ENCODE data around the gene RSF1.

RSF1 gene

DNA sequence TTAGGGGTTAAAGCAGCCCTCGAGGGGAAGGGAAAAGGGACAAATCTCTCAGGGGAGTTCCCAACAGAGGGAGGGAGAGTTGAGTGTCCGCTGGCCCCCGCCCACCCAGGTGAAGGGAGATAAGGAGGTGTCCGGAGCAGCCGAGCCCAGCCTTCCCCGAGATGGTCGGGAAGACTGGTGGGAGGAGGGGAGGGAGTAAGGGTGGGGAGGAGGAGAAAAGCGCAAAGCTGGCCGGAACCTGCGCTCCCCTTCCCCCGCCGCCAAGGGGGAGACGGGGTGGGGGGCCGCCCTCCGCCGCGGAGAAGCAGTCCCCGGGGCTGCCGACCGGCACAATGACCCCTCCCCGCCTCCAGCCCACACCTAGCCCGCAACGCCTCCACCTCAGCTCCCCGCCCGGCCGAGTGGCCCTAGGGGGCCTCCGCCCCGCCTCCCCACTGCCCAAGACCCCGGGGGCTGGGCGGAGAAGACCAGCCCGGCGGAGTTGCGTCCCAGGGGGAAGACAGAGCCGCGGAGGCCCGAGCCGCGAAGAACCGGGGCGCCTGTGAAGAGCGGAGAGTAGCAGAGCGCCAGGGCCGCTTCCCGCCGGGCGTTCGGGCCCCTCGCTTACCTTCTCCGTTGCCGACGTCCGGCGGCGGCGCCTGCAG, 479 bp downstream of the RSF1 start:
- TF ChIP-seq, protein P1, sequence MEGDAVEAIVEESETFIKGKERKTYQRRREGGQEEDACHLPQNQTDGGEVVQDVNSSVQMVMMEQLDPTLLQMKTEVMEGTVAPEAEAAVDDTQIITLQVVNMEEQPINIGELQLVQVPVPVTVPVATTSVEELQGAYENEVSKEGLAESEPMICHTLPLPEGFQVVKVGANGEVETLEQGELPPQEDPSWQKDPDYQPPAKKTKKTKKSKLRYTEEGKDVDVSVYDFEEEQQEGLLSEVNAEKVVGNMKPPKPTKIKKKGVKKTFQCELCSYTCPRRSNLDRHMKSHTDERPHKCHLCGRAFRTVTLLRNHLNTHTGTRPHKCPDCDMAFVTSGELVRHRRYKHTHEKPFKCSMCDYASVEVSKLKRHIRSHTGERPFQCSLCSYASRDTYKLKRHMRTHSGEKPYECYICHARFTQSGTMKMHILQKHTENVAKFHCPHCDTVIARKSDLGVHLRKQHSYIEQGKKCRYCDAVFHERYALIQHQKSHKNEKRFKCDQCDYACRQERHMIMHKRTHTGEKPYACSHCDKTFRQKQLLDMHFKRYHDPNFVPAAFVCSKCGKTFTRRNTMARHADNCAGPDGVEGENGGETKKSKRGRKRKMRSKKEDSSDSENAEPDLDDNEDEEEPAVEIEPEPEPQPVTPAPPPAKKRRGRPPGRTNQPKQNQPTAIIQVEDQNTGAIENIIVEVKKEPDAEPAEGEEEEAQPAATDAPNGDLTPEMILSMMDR (conservative IDR thresholded peaks at IDR 0.05; ENCODE audit: control insufficient read depth, insufficient read depth, low read depth, low read length): no peak
- DNase-seq (ENCODE audit: low read depth): peak; percentile 14
- H3K4me3 ChIP-seq (ENCODE audit: control insufficient read depth, low read depth, low read length): peak overlapping the region; percentile 93

DNA sequence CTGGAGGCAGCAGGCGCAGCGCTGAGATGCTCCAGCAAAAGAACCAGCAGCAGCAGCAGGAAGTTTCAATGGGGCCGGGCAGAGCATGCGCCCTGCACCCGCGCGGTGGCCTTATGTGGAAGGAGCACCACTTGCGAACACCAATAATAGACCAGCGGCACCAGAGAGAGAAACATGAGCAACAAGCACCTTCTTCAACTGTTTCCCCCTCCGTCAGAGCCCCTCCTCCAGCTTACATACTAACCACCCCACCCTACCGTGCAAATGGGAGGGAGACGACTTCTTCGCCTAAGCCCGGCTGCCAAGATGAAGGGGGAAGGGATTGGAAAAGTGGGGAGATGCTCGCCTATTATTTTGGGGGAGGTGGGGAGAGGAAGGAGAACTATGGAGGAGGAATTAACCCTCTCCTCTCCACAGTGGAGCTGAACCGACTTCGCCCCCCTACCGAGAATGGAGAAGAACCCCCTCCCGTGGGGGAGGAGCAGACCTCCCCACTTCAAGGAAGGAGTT, 1.1 kb downstream of the RSF1 start:
- TF ChIP-seq, protein P1 (conservative IDR thresholded peaks at IDR 0.05; ENCODE audit: control insufficient read depth, insufficient read depth, low read depth, low read length): no peak

DNA sequence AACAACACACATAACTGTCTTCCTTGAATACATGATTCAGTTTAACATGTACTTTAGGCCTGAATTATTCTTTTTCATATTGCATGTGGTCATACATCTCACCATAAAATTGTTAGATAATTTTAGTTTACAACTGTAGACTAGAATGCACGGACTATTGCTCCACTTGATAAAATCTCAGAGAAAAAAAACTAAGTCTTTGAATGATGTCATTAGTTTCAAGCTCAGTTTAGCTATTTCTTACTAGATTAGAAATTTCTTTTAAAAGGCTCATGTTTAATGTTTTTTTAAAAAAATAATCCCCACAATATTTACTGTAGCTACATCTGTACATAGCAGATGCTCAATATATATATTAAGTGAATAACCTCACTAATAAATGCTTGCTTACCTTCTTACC, 5.1 kb downstream of the RSF1 start:
- H3K4me3 ChIP-seq (ENCODE audit: control insufficient read depth, low read depth, low read length): no peak overlapping the region
- TF ChIP-seq, protein P1 (conservative IDR thresholded peaks at IDR 0.05; ENCODE audit: control insufficient read depth, insufficient read depth, low read depth, low read length): no peak
- DNase-seq (ENCODE audit: low read depth): no peak

More for the DNA sequence above, 1.1 kb downstream of the RSF1 start:
- peak overlapping the region; percentile 93 for H3K4me3 ChIP-seq (ENCODE audit: control insufficient read depth, low read depth, low read length)
- DNase-seq (ENCODE audit: low read depth): peak; percentile 82

DNA sequence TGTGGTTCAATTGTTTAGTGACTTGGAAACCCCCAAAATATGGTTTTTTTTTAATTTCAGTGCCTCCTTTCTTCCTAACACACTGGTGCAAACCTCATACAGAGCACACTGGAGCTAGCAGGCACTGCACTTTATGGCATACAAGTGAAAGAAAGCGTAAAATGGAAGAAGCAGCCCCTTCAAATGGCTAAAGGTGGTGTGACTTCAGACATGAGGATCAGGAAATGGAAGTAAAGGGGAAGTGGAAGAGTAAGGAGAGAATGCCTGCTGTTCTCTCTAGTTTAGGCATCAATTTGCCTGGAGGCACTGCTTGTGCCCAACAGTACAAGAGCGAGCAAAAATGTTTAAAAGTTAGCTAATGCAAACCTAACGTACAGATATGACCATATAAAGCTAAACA, 5.7 kb downstream of the RSF1 start:
- TF ChIP-seq, protein P1 (conservative IDR thresholded peaks at IDR 0.05; ENCODE audit: control insufficient read depth, insufficient read depth, low read depth, low read length): no peak

DNA sequence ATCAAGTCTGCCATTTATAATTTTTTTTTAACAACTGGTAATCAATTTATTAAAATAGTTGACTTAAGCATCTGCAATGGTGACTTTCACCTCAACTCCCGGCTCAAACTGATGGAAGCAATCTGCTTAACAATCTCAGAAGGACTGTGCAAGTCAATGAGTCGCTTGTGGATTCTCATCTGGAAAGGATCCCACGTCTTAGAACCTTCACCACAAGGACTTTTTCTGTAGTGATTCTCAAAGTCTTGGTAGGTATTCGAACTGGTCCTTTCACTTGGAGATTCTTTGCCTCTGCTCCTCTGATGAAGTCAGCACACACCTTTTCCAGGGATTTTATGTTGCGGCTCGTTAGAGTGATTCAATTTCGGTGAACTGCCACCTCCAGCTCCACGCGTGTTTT, 7.3 kb downstream of the RSF1 start:
- TF ChIP-seq, protein P1 (conservative IDR thresholded peaks at IDR 0.05; ENCODE audit: control insufficient read depth, insufficient read depth, low read depth, low read length): no peak
- peak; percentile 54 for DNase-seq (ENCODE audit: low read depth)
- H3K4me3 ChIP-seq (ENCODE audit: control insufficient read depth, low read depth, low read length): no peak overlapping the region

More for the DNA sequence above, 5.7 kb downstream of the RSF1 start:
- no peak overlapping the region for H3K4me3 ChIP-seq (ENCODE audit: control insufficient read depth, low read depth, low read length)
- DNase-seq (ENCODE audit: low read depth): no peak

DNA sequence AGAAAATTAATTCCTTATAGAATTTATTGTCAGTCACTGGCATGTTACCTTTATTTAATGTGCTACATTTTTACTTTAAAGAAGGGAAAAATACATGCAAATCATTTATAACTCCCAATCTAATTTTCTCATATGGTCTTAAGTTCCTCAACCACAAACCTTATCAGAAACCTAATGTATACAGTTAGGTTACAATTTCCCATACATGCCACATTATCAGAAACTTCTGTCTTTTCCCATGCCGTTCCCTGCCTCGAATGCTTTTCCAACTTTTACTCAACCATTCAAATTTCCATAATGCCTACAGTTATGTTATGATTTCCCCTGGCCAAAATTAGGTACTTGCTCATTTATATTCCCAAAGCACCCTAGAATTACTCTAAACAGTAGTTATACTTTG, 13.5 kb downstream of the RSF1 start:
- no peak for DNase-seq (ENCODE audit: low read depth)
- TF ChIP-seq, protein P1 (conservative IDR thresholded peaks at IDR 0.05; ENCODE audit: control insufficient read depth, insufficient read depth, low read depth, low read length): no peak
- no peak overlapping the region for H3K4me3 ChIP-seq (ENCODE audit: control insufficient read depth, low read depth, low read length)
